Forelimb muscle (tissue), 1 donor: ENCODE data around the gene SAMD4A. TPM values are rescaled to one million over a fixed set of nuclear protein-coding genes. Genes with fewer than 3 reads are reported as not detected.

Source experiments
- DNase-seq: peaks from one replicate; pipeline ENCODE4 v3.0.0-alpha.2; 2013; ENCODE audit warnings: low read depth
- polyA plus RNA-seq: library from polyadenylated mRNA; unstranded; fragments of 120-200 nt; gene quantifications from one replicate; pipeline ENCODE4 v1.2.1, GENCODE V29; 2013; ENCODE audit not compliant: insufficient read length

Gene SAMD4A
- polyA plus RNA-seq, 1 donor, result 65.1 TPM

DNA sequence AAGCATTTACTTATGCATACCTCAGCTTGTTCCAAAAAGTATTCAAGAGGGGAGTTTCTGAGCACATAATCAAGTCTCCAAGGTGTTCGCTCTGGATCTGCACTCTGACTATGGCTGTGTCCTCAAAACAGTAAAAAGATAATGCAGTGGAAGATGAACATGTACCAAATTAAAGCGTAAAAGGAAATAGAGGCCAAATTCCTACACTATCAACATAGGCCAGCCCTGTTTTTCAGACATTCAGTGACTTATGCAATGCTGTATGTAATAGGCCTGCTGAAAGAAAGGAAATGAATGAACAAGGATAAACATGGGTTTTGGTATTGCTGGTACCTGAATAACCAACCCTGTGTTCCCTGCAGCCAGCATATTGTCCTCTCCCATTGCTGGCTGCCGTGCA lies 115.7 kb downstream of the SAMD4A start:
- no peak for DNase-seq

DNA sequence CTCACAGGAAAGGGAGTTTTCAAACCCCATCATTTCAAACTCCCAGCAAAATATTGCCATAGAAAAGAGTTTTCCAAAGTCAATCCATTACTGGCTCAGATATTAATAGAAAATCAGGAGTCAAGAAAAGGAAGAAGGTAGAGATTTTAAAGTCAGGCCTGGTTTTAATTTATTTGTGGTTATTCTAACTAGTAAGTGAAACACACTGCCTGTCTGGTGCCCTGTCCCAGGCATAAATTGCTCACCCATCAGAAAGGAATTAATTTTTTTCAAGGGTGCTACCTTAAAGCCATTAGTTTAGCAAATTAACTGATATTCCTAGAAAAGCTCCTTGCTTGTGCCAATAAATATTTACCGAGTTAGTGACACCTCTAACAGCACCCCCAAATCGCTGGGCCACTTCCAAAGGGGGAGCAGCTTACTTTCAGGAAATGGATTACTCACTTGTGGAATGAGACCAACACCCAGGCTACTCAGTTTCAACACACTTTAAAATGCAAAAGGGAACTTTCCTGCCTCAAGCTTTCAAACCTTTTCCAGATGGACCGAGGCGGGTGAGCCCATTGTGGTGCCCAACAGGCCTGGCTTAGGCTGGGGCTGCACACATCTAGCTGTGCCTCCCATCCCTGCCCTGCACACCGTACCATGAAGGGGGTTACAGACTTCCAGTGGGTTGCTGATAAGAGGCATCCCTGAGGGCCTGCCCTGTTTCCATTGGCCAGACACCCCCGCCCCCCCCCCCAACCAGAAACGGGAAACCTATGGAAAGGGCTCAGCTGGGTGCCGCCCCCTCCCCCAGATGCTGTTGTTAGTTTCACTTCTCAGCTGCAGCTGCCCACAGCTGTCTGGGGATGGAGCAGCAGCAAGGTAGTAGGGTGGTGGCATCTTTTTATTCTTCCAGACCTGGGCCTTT lies 117.2 kb downstream of the SAMD4A start:
- DNase-seq, result no peak

GRCh38 chr14:54685286-54685845 lies 118.4 kb downstream of the SAMD4A start:
- DNase-seq, result no peak

- DNase-seq, result no peak
Measured at GRCh38 chr14:54686219-54686870, 119.4 kb downstream of the SAMD4A start.

- no peak for DNase-seq
Measured at GRCh38 chr14:54686871-54687749, 120.2 kb downstream of the SAMD4A start.

- no peak for DNase-seq
Measured at GRCh38 chr14:54687750-54688119, 120.8 kb downstream of the SAMD4A start.

GRCh38 chr14:54688229-54688628 lies 121.3 kb downstream of the SAMD4A start:
- DNase-seq, result no peak

DNA sequence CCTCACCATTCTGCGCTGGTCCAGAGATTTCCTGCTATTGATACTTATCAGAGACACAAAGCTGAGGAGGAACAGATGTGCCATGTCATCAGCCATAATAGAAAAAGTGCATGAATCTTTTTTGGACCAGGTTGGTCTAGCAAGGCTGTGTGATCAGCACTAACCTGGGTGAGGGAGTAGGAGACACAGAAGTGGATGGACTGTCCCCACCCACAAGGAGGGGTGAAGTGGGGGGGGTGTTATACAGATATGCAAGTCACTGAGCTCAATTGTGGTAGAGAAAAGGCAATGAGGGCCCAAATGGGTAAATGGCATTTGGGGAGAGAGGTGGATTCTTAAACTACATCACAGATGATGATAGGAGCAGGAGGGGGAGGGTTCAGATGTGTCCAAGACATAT lies 123.0 kb downstream of the SAMD4A start:
- DNase-seq, result no peak

- no peak for DNase-seq
Measured at GRCh38 chr14:54690887-54691286, 124.0 kb downstream of the SAMD4A start.

DNA sequence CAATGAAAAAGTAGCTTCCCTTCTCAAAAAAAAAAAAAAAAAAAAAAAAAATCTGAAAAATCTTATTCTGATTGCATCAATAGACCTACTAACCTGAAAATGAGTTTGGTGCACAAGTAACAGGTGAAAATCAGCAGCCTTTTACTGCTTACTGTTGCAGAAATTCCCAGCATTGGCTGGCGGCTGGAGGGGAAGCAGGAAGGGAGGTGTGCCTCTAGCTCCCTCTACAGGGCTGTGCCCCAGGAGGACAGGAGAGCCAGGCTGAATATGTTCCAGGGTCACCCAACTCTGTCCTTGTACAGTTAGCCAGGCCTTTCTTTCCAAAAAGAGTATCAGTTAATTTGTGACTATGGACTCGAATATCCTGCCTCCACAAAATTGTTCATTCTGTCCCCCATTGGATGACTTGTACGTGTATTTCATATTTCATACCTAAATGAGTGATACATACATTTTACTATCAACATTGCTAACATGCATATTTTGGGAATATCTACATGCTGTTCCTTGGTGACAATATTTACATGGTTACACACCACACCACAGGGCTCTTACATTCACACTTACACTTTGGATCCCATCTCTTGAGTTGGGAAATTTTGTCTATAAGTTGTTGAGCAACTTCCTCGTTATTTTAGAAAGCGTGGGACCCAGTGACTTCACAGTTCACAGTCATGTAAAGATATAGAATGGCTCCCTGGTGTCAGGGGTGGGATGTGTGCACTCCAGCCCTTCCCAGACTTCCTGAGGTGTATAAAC lies 124.8 kb downstream of the SAMD4A start:
- no peak for DNase-seq

- no peak for DNase-seq
Measured at GRCh38 chr14:54692284-54692772, 125.4 kb downstream of the SAMD4A start.

- no peak for DNase-seq
Measured at GRCh38 chr14:54693761-54694160, 126.8 kb downstream of the SAMD4A start.

GRCh38 chr14:54695196-54695595 lies 128.3 kb downstream of the SAMD4A start:
- no peak for DNase-seq

DNA sequence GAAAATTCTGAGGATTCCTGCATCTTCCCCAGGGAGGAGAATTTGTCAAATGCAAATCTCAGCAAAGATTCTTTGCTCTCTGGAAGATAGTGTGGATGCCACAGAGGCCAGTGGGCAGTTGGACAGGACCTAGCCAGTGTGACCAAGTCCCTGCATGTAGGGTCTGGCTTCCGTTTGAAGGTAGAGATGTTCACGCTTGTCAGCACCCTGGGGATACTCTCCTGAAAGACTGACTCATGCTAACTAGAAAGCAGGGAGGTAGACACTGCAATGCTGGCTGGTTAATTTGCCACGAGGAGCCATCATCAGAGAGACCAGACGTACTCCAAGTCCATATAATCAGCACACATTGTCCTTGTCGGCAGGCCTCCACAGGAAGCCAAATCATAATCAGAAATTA lies 130.1 kb downstream of the SAMD4A start:
- DNase-seq, result no peak

GRCh38 chr14:54697803-54698202 lies 130.9 kb downstream of the SAMD4A start:
- DNase-seq, result no peak

GRCh38 chr14:54698501-54698900 lies 131.6 kb downstream of the SAMD4A start:
- no peak for DNase-seq

DNA sequence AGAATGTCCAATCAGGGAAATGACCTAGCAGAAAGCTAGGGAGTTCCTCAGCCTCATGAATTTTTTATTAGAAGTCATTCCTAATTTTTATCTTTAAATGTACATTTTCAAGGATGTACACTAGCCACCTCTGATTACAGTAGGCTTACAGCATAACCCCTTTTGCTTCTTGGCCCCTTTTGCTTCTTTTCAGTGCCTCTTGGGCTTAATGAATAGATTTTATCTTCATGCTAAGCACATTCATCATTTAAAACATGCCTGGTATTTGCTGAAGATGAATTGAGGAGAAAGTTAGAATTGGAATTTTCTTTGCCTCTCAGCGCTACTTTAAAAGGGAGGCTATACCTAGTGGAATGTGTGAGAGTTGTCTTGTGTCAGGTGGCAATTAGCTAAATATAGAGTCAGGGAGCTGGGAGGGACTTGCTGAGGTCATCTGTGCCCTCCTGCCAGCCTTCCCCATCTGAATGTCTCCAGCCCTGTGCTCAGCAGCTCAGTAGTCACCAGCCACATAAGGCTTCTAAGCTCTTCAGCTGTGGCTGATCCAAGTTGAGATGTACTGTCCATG lies 132.1 kb downstream of the SAMD4A start:
- no peak for DNase-seq

- no peak for DNase-seq
Measured at GRCh38 chr14:54699735-54700134, 132.8 kb downstream of the SAMD4A start.

- no peak for DNase-seq
Measured at GRCh38 chr14:54700717-54701116, 133.8 kb downstream of the SAMD4A start.

- no peak for DNase-seq
Measured at GRCh38 chr14:54702014-54702491, 135.1 kb downstream of the SAMD4A start.
